GM19328 (cell line): ENCODE data around the gene GBP1.
A peak's percentile ranks its signal among the peaks of the same experiment; 100 is the strongest.
"Not testable (repeated sequence)": the region's sequence is repeated elsewhere in the genome, so short reads cannot be mapped to it uniquely, and the experiment has no call there.

Source experiments
- ATAC-seq: cut with Tn5 transposase; IDR thresholded peaks from one replicate; pipeline ENCODE4 v1.9.1; 2021; ENCODE audit warnings: mild to moderate bottlenecking, moderate library complexity; ENCODE audit not compliant: unreplicated experiment

The GBP1 gene

DNA sequence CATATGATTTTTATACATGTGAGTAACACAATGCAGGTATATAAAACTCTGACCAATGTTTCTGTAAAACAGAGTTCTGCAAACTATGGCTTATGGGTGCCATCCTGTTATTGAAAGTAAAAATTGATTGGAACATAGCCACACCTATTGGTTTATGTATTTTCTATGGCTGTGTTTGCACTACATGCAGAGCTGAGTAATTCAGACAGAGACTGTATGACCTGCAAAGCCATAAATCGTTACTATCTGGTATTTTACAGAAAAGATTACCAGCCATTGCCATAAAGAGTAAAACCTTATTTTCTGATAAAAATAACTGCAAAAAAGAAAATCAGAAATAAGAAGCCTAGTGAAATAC is 13.1 kb downstream of the GBP1 start:
- ATAC-seq = no peak

DNA sequence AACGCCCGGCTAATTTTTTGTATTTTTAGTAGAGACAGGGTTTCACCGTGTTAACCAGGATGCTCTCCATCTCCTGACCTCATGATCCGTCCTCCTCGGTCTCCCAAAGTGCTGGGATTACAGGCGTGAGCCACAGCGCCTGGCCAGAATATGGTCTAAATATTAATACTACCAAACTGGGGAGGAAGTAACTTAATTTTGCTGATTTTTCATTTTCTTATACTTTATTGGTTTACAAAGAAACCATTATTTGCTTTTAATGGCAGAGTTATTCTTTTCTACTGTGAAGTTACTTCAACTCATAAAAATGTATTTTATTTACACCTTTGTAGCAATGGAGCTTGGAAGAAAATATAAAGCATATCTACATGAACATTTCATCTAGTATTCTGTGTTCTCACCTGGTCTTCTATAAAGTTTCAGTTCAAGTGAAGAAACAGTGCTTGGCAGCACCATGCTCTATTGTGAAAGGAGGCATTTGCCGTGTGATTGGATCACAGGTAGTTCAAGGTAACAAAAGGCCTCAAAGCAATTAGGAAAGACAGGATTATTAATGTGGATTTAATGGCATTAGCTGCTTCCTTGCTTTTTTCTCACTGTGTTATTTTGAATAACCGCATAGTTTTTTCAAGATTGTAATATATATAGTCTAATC is 13.6 kb downstream of the GBP1 start:
- ATAC-seq = no peak

DNA sequence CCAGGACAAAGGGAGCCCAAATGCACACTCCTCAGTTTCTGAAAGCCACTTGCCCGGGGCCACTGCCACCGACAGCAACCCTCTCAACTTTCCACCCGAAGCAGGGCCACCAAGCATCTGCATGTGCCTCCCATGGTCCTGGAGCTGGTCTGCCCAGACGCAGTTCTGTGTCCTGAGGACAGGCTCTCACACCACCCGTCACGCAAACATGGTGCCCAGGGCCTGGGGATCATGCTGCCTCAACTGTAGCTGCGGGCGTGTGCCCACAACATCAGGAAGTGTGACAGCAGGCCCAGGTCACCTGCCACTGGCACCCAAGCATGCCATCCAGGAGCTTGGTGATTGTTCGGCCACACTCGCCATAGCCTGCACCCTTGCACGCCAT is 14.4 kb downstream of the GBP1 start:
- no peak for ATAC-seq

DNA sequence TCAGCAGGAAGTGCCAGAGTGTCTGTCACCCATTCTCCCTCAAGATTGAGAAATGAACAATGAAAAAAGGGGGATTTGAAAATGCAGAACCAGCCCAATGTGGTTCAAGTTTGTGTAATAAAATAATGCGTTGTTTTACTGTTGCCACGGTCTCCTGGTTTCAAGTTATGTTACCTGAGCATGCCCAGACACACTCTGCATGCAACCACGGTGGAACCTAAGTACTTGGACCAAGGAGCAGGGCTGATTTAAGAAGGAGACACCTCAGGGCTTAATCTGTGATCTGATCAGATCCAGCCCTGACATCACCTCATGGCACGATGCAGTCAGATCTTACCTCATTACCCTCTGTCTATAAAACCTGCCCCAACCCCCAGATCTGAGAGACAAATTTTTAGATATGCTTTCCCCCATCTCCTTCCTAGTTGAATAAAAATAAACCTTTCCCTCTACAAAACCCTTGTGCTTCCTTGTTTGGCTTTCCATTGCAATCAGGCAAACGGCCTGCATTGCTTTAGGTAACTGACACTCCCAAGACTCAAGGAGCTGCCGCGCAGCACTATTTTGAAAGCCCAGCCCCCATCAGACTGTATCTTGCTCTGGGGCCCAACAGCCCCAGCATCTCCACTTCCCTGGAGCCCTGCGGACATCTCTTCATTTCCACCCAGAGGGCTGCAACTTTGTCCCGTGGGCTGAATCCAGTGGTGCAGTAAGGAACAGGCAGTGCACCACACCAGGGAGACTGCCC is 14.9 kb downstream of the GBP1 start:
- not testable (repeated sequence) for ATAC-seq

DNA sequence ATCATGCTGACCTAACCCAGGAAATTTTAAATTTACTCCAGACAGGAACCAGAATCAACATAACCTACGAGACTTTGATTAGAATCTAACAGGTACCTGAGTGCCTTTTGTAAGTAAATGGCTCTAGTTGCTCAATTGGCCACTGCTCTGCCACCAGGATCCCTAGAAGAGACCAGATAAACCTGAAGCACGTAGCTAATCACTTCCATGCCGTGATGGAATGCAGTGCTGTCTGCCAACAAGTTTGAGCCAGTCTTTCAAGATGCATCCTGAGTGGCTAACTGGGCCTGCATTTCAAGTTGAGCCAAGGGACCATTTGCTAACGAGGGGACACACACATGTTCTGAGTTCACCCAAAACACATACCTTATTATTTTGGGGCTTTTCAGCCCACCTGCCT is 15.8 kb downstream of the GBP1 start:
- not testable (repeated sequence) for ATAC-seq

DNA sequence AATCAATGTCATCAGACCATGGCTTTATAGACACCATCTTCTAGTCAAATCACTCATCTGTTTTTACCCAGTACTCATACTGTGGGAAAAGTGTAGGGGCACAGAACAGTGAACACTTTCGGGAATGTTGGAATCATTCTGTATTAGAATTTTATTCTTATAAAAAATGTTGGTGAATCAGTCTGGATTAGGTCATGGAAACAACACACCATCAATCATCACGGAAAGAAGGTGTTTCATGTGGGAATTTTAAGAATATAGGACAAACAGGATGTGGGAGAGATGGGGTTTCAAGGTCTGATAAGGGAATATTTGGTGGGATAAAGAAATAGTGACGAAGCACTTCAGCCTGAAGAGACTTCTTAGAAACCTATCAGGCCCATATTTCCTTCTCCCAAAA is 17.3 kb downstream of the GBP1 start:
- ATAC-seq = no peak

DNA sequence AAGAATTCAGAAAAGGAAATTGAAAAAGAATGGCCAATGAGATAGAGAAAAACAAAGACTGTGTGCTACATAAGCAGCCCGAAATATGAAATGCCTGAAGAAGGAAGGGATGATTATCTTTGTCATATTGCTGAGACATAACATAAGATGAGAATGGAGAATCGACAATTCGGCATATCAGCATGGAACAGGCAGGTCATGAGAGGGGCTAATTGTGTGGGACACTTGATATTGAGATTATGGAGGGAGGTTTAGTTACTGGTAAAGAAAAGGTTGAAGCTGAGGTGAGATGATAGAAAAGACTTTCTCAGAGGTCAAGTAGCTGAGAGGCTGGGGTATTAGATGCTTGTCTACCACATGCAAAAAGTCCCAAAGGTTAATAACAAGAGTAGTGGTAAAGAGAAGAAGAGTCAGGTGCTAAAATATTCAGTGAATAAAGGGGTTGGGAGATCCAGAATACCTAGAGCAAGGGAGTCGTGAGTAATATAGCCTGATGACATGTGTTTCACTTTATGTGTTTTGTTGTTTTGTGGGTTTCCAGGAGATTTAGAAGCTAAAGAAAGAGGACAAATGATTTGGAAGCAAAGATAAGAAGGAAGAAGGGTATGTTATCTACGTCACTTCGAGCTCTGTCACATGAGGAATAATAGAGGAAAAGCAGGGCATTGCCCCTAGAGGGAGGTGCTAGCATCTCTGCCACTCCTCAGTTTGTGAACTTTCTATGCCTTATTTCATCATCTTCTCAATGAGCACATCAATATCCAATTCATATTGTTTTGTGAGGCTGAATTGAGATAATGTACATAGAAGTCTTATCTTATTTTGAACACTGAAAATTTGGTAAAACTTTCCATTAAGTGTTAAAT is 18.5 kb downstream of the GBP1 start:
- ATAC-seq = not testable (repeated sequence)

DNA sequence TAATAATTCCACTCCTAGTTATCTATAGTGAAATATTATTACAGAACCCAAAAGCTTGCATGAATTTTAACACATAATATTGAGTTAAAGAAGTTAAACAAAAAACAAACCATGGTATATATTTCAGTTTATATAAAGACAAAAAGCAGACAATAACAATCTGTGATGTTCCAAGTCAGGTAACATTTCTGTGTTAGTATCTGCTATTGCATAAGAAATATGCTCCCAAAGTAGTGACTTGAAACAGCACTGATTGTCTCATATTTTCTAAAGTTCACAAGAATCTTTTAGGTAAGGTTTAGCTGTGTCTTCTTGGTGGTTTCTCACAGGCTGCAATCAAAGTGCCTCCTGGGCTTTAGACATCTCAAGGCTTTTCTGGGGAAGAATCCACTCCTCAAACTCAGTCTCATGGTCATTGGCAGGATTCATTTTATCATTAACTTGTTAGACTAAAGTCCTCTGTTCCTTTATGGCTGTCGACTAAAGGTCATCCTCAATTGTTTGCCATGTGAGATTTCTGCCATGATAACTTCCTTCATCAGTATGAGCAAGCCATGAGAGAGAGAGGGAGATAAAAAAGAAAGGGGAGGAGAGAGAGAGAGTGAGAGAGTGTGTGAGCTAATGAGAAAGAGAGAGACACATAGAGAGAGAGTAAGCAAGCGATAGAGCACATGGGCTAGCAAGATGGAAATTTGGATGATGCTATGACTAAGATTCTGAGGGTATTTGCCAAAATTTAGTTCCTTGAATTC is 19.9 kb downstream of the GBP1 start:
- no peak for ATAC-seq

DNA sequence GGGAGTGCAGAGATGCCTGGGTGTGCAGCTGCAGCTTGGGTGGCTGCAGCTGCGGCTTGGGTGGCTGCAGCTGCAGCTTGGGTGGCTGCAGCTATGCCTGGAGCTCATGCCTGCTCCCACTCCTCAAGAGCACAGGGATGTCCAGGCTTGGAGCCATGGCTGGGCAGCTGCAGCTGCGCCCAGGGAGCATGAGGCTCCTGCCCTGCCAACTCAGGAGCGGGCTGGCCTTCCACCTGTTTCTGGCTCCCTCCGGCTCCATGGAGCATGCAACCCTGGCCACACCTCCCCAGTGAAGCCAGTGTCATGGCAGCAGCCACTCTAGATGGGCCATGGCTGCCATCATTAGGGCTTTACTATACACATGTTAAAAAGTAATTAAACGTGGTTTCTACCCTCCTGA is 21.1 kb downstream of the GBP1 start:
- ATAC-seq = no peak

DNA sequence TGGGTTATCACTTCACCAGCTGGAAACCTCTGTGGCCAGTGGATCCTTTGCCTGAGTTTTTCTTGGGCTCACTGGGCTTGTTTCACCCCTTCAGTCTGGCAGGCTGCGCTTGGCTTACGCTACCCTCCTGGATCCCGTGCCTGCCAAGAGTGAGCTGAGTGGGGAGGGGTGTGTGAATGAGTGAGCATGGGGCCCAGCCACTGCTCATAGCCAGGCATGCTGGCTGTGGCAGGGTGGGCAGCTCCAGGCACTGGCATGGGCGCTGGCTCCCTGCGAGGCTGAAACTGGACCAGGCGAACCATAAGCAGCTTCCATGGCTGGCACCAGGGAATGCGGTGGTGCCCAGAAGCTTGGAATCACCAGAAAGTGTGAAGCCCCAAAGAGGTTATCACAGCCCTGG is 22.5 kb downstream of the GBP1 start:
- ATAC-seq = no peak

DNA sequence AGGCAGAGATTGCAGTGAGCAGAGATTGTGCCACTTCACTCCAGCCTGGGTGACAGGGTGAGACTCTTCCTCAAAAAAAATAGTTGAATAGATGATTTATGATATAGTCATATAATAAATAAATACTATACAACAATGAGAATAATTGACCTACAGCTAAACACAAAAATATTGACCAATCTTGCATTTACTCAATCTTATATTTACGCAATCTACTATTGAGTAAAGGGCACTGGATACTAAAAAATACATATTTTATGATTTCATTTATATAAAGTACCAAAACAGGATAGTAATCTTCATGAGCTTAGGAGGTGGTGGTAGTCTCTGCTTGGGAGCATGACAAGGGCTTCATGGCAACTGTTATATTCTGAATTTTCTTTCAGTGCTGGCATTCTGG is 23.3 kb downstream of the GBP1 start:
- no peak for ATAC-seq

DNA sequence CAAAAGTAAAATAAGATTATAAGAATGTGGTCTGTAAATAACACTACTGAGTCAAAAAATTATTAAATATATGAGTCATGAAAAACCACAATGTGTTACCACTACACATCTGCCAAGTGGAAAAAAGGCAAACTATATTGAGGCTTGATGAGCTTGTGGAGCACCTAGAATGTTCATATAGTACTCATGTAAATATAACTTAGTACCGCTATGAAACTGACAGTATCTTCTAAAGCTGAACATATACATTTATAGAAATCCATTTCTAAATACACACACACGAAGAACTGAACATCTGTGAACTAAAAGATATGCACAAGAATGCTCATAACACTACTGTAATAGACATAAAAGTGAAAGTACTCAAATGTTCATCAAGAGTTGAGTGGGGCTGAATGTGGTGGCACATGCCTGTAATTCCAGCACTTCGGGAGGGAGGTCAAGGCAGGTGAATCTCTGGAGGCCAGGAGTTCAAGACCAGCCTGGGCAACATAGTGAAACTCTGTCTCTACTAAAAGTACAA is 23.8 kb downstream of the GBP1 start:
- ATAC-seq = peak; percentile 82

DNA sequence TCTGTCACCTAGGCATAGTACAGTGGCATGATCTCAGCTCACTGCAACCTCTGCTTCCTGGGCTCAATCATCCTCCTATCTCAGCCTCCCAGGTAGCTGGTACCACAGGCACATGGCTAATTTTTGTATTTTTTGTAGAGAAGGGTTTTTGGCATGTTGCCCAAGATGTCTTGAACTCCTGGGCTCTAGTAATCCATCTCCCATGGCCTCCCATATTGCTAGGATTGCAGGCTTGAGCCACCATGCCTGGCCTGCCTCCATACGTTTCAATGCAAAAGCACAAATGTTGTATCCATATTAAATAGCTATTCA is 24.7 kb downstream of the GBP1 start:
- ATAC-seq = no peak

DNA sequence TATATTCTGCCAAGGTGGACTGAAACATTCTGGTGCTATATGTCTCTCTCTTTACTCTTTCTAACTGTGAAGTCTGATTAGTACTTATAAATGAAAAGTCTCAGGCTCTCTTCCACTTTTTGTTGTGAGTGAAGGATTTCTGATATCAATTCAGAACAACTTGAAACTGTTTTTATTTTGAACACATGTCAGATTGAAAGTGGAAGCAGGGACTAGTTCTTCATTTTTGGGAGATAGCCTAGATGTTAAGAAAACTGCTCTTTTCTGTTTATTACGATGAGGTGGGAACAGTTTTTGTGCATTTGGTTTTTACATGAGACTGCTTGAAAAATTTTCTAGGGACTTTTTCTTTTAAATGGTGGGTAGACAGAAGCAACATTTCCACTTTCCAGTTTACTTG is 27.8 kb downstream of the GBP1 start:
- no peak for ATAC-seq

DNA sequence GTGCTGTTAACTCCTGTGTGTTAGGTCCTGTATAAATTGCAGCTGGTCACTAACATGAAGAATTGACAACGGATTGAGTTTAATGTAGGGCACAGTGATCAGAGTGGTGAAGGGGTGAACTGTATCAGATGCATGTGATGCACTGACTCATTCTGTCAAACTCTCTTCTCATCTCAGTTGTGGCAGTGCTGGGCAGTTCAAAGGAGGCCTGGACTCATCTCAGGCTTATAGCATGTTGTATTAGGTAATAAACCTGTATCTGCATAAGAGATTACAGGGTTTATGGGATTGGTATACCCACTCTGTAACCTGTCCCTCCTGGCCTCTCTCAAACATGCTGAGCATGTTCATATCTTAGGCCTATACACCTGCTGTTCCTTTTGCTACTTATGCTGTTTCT is 29.9 kb downstream of the GBP1 start:
- ATAC-seq = no peak

DNA sequence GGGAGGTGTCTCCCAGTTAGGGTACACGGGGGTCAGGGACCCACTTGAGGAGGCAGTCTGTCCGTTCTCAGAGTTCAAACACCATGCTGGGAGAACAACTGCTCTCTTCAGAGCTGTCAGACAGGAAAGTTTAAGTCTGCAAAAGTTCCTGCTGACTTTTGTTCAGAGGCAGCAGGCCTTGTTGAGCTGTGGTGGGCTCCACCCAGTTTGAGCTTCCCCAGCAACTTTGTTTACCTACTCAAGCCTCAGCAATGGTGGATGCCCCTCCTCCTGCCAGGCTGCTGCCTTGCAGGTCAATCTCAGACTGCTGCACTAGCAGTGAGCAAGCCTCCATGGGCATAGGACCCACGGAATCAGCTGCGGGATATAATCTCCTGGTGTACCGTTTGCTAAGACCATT is 31.0 kb downstream of the GBP1 start:
- ATAC-seq = not testable (repeated sequence)

DNA sequence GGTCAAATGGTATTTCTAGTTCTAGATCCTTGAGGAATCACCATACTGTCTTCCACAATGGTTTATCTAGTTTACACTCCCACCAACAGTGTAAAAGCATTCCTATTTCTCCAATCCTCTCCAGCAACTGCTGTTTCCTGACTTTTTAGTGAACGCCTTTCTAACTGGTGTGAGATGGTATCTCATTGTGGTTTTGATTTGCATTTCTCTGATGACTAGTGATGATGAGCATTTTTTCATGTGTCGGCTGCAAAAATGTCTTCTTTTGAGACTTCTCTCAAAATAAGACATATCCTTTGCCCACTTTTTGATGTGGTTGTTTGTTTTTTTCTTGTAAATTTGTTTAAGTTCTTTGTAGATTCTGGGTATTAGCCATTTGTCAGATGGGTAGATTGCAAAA is 36.0 kb downstream of the GBP1 start:
- ATAC-seq = not testable (repeated sequence)

DNA sequence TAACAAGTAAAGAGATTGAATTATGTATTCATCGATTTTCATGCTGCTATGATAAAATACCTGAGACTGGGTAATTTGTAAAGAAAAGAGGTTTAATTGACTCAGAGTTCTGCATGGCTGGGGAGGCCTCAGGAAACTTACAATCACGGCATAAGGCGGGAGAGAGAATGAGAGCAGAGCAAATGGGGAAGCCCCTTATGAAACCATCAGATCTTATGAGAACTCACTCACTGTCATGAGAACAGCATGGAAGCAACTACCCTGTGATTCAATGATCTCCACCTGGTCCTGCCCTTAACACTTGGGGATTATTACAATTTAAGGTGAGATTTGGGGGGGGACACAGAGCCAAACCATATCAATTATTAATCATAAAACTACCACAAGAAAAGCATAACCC is 39.1 kb downstream of the GBP1 start:
- no peak for ATAC-seq

DNA sequence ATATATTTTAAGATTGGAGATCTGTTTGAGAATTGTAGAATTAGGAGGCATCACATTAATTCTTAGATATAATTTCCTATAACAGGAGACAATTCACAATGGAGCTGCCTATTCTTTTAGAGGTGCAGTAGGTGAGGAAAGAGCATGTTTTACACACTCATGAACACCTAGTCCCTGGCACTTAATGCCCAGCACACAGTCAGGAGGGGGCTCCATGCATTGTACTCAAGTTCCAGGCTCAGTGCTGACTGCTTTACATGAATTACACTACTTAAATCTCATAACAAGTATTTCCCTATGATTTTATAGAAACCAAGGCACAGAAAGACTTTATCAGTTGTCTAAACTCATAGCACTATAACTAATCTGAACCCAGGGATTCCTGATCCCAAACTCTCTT is 42.0 kb downstream of the GBP1 start:
- ATAC-seq = no peak

DNA sequence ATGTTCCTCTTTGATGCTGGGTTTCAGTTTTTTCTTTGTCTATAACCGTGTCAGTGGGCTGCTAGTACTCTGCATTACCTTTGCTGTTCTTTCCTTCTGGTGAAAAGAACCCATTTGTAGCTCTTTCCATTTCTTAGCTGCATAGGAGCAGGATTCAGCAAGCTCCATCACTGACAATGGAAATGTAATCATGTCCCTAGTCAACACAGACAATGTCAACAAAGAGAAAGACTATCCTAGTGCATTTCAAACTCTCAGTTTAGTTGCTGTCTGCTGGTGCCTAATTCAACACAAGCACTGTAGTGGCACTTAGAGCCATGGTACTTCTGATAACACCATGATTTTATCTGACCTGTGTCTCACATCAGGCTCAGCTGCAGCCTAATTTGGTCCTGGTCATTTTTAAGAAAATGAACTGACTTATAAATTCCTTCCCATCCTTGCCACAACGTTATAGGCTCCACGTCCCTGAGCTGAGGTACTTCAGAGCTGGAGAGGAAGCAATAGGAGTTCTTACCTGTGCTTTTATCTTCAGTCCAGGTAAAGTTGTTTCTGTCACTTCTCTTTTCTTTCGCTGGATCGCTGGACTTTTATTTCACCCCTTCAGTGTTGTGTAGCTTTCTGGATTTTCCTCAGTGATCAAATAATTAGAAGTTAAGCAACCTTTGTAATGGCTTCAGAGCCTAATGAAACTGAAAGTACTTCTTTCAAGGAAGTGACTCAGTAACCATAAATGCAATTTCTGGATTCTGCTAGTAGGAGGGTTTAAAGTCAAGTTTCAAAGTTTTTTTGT is 42.6 kb downstream of the GBP1 start, which contains the start of gene GBP3:
GBP3 (minus strand) TSS at position 700 of the 793 bp plus-strand sequence. CDS start 2,145 bp downstream, outside the sequence.
- peak; percentile 62 for ATAC-seq
